ENCODE data around the gene KRTAP5-2. TPM values are rescaled to one million over a fixed set of nuclear protein-coding genes. Genes with fewer than 3 reads are reported as not detected.

The KRTAP5-2 gene
- total and polyA plus RNA-seq, 2 of the 8 experiments (the other 6 are each of a cell fraction or from before 2014, with no cell fraction given) = not detected

DNA sequence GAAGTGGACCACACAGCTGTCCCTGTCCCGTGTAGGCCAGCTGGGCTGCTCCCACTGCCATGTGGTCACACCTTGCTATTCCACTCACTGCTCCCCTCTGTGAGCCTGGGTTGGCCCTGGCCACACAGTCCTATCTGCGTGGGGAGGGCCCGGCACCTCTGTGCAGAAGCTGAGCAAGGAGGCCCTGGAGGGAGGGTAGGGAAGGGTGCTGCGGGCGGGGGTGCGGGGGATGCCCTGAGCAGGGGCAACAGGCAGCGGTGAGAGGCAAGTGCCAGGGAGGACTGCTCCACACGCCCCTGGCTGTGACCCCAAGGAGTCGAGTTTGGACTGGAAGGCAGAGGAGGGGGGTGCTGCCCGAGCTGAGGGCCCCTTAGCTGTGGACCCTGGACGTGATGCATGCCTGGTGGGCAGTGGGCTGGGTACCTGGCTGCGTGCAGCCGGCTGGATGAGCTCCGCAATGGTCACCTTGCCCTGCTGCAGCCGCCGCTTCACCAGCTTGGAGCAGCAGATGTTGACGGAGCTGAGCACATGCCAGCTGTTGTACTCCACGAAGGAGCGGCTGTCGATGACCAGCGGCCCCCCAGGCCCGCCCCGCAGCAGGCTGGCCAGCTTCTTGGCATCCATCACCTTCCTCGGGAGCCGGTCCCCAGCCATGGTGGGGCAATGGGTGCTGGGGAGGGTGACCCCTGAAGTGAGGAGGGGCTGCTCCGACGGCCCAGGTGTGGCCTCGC lies 32.8 kb downstream of the KRTAP5-2 start:
- H3K18ac ChIP-seq (ENCODE audit: extremely low read depth, low read length) = no peak overlapping the region
- no peak overlapping the region for H3K14ac ChIP-seq (ENCODE audit: insufficient read length)
- no peak overlapping the region for H3K4ac ChIP-seq (replicated peaks; ENCODE audit: insufficient read length, low read depth, low read length)
- no peak overlapping the region for H3K23ac ChIP-seq (ENCODE audit: insufficient read length)
- no peaks in the 10 kb centered on the region for H3K79me2 ChIP-seq (ENCODE audit: control insufficient read depth in 1 of 2, insufficient read depth in 2 of 2, low read length in 2 of 2)
- H2BK5ac ChIP-seq (ENCODE audit: low read depth, low read length) = peak overlapping the region; percentile 49; the same call in 1 of the 2 replicates
- H3K4me2 ChIP-seq (ENCODE audit: insufficient read depth in 1 of 2, low read depth in 2 of 2, low read length in 2 of 2) = no peak overlapping the region
- no peaks in the 10 kb centered on the region for H3K23me2 ChIP-seq (ENCODE audit: low read depth, low read length)
- no peak overlapping the region for H3K27ac ChIP-seq (ENCODE audit: low read depth, low read length)
- H4K8ac ChIP-seq (ENCODE audit: extremely low read depth, insufficient read depth, low read length) = no peak overlapping the region; the same call in 1 of the 2 replicates
- H3K9ac ChIP-seq (replicated peaks in 1 of 4; ENCODE audit: extremely low read depth in 1 of 4, low read depth in 3 of 4, low read length in 3 of 4) = no peak overlapping the region
- peak overlapping the region; percentile 86; the same call in 1 of the 2 replicates for H2AK5ac ChIP-seq (ENCODE audit: low read depth, low read length)
- H4K5ac ChIP-seq (ENCODE audit: insufficient read length, low read depth, low read length) = no peak overlapping the region
- H2BK120ac ChIP-seq (replicated peaks; ENCODE audit: low read depth, low read length) = no peak overlapping the region
- no peak overlapping the region for H2AFZ ChIP-seq (ENCODE audit: low read length)
- WGBS, 2 experiments (ENCODE audit: extremely low coverage in 1 of 2, insufficient coverage in 1 of 2, insufficient read length in 1 of 2, insufficient replicate concordance in 2 of 2, low coverage in 1 of 2, low lambda C conversion rate in 2 of 2, missing lambda C conversion rate in 1 of 2) = 89% methylated on average over 20 of the region's 28 CpGs; no CpG with 5 or more reads in 1 of the 2 experiments
- H2BK12ac ChIP-seq (ENCODE audit: low read depth, low read length) = peak overlapping the region; percentile 63; the same call in 1 of the 2 replicates
- H2BK15ac ChIP-seq (ENCODE audit: low read length) = peak overlapping the region; percentile 100; the same call in 1 of the 2 replicates
- H3K79me1 ChIP-seq (ENCODE audit: low read depth, low read length) = no peaks in the 10 kb centered on the region
- H4K91ac ChIP-seq (replicated peaks; ENCODE audit: insufficient read length, low read length) = no peak overlapping the region
- peak overlapping the region; percentile 72; the same call in 1 of the 2 replicates for H2BK20ac ChIP-seq (ENCODE audit: low read length)
- no peak overlapping the region for H3K56ac ChIP-seq (replicated peaks; ENCODE audit: insufficient read length, low read depth, low read length)
- no peaks in the 10 kb centered on the region for H3K36me3 ChIP-seq (ENCODE audit: control insufficient read depth in 2 of 4, insufficient read depth in 4 of 4, low read length in 3 of 4)
- ChIA-PET POLR2A (ENCODE audit: partially characterized antibody) (interaction anchor here (0.7 to 6.9 kb wide), 6 partner anchors 8 to 31 kb away, joined by 3 to 58 read pairs (median 7); no protein-coding TSS in a partner anchor), CTCF (ENCODE audit: partially characterized antibody) (interaction anchor here (0.6 to 9.1 kb wide), 9 partner anchors 9 to 474 kb away, joined by 3 to 100 read pairs (median 5); no protein-coding TSS in a partner anchor)
- H3K4me3 ChIP-seq (ENCODE audit: extremely low read depth in 1 of 4, insufficient read depth in 2 of 4, low read depth in 3 of 4, low read length in 4 of 4) = no peak overlapping the region
- peaks cover 2 to 23% of the 10 kb centered on the region in 2 experiments for H4K20me1 ChIP-seq (replicated peaks in 1 of 2; ENCODE audit: control insufficient read depth in 1 of 2, insufficient read depth in 2 of 2, low read length in 2 of 2)
- DNase-seq (ENCODE audit: low read depth in 1 of 2, low spot score in 2 of 2) (no peak), FAIRE-seq (no peak)
- H3K4me1 ChIP-seq (replicated peaks in 1 of 4; ENCODE audit: control insufficient read depth in 3 of 4, insufficient read depth in 4 of 4, low read length in 3 of 4) = peaks cover 0 to 45% (median 32%) of the 10 kb centered on the region in 4 experiments; a peak in 6 of 7 replicates
- peaks cover 0 to 12% (median 9%) of the 10 kb centered on the region in 4 experiments; a peak in 4 of 7 replicates for H3K27me3 ChIP-seq (replicated peaks in 1 of 4; ENCODE audit: control insufficient read depth in 3 of 4, extremely low read depth in 1 of 4, insufficient read depth in 3 of 4, low read length in 3 of 4)
- no peaks in the 10 kb centered on the region for H3K9me3 ChIP-seq (ENCODE audit: insufficient read depth in 2 of 2, low read depth in 1 of 2, low read length in 1 of 2)
- TF ChIP-seq CHD2 (IDR thresholded peaks at IDR 0.05; ENCODE audit: low read length) (no peak), JUN (IDR thresholded peaks at IDR 0.05; ENCODE audit: low read depth, low read length) (no peak), ASH2L (IDR thresholded peaks at IDR 0.05; ENCODE audit: low read length) (no peak), YY1 (IDR thresholded peaks at IDR 0.05; ENCODE audit: low read depth, low read length) (no peak), POLR2A (IDR thresholded peaks at IDR 0.05; ENCODE audit: control extremely low read depth in 1 of 2, low read depth in 2 of 2, low read length in 2 of 2) (no peak), SP4 (IDR thresholded peaks at IDR 0.05; ENCODE audit: low read length) (no peak), RNF2 (IDR thresholded peaks at IDR 0.05; ENCODE audit: borderline replicate concordance, low read depth, low read length, missing control alignments, poor library complexity, severe bottlenecking) (no peak), KDM4A (IDR thresholded peaks at IDR 0.05; ENCODE audit: low read depth, low read length, severe bottlenecking) (no peak), CBX8 (IDR thresholded peaks at IDR 0.05; ENCODE audit: borderline replicate concordance, low read depth, low read length) (no peak), SP2 (IDR thresholded peaks at IDR 0.05; ENCODE audit: low read length) (no peak), EP300 (IDR thresholded peaks at IDR 0.05; ENCODE audit: borderline replicate concordance in 1 of 2, low read depth in 2 of 2, low read length in 2 of 2) (no peak), JUND (IDR thresholded peaks at IDR 0.05; ENCODE audit: low read length) (no peak), TAF7 (optimal IDR thresholded peaks at IDR 0.05; ENCODE audit: borderline replicate concordance, low read depth, low read length) (no peak)

Measured in H1 (cell line).